Right cardiac atrium (tissue), 5 donors: Measurements from ENCODE around the gene LRP1. TPM values are rescaled to one million over a fixed set of nuclear protein-coding genes. Genes with fewer than 3 reads are reported as not detected.
A peak's percentile ranks its signal among the peaks of the same experiment; 100 is the strongest.

ENCODE experiments used
- ATAC-seq, 2 donors: fragments of 200-7000 bp; cut with Tn5 transposase; one replicate each; pipeline versions ENCODE4 v1.8.0 to v1.9.1; 2020; ENCODE audit warnings: moderate library complexity in 2 of 2, mild to moderate bottlenecking in 1 of 2
- DNase-seq, 3 donors: peaks; one replicate each; pipeline ENCODE4 v3.0.0-alpha.2; 2020
- H3K27ac ChIP-seq: one replicate; pipeline ENCODE4 v1.5.1; 2013; ENCODE audit warnings: mild to moderate bottlenecking, low read length, control low read depth, moderate library complexity
- H3K27me3 ChIP-seq: one replicate; pipeline ENCODE4 v1.6.1; 2013; ENCODE audit not compliant: control insufficient read depth, insufficient read depth
- H3K4me1 ChIP-seq: one replicate; pipeline ENCODE4 v1.6.1; 2013; ENCODE audit warnings: low read length; ENCODE audit not compliant: control insufficient read depth, insufficient read depth
- H3K4me3 ChIP-seq: one replicate; pipeline ENCODE4 v1.5.1; 2013; ENCODE audit warnings: low read length, control low read depth
- H3K9me3 ChIP-seq: one replicate; pipeline ENCODE4 v1.6.1; 2013; ENCODE audit warnings: low read length; ENCODE audit not compliant: control insufficient read depth
- whole genome bisulfite sequencing: extraction: QIAGEN DNeasy Blood & Tissue Kit; methylation state at CpG from one replicate; pipeline ENCODE4 v1.1.7; 2013; 5-methylcytosine and 5-hydroxymethylcytosine counted together
- intact Hi-C, 4 donors: fragments of 100-400 bp; cut with DNase I; formaldehyde crosslinking; loops; one replicate each; pipeline versions ENCODE4 v1.11.0 to v1.14.0; 2022 to 2023
- polyA plus RNA-seq: library from polyadenylated mRNA; stranded (reverse); fragments of 200-250 nt; gene quantifications from one replicate; pipeline ENCODE4 v1.2.3, GENCODE V29; 2013
- total RNA-seq, 4 donors: library from RNA; stranded (reverse); fragmentation: NEBNext Ultra II Directional; extraction: Animal tissue kit (Norgen Biotek cat#: 25700); gene quantifications; one replicate each; pipeline ENCODE4 v1.2.1, GENCODE V29; 2021
- donor health status: healthy with polysubstance abuse.
- donor health status: DM: no; HTN: yes; CAD: no.
- donor health status: DM: no; HTN: no; CAD: no.
- donor health status: DM: no; HTN: yes; CAD: no; lungs with severe emphysema.
- donor health status: DM: yes; HTN: yes; CAD: no.

Gene LRP1
- total and polyA plus RNA-seq, 5 donors: 55.0 to 181 (median 140) TPM

- ATAC-seq: no peak
Observed at GRCh38 chr12:57169046-57169795, 40.9 kb downstream of the LRP1 start.

GRCh38 chr12:57169969-57170368, 41.7 kb downstream of the LRP1 start:
- intact Hi-C loops: loop anchor here in 1 of 4 donors (10.0 kb wide), 1 partner anchor 95 kb away; the partner anchor contains the start of gene NEMP1
- Histone ChIP-seq H3K4me1 (no peaks in the 10 kb centered on the region), H3K27ac (no peak overlapping the region), H3K27me3 (no peaks in the 10 kb centered on the region), H3K9me3 (no peaks in the 10 kb centered on the region), H3K4me3 (no peak overlapping the region)
- ATAC-seq (no peak), DNase-seq (peak in 2 of 3 donors; percentile 37)
- WGBS: 56% methylated on average over 7 of the region's 7 CpGs

More at GRCh38 chr12:57169046-57169795, 40.9 kb downstream of the LRP1 start:
- H3K27me3 ChIP-seq: no peaks in the 10 kb centered on the region
- H3K4me3 ChIP-seq: no peak overlapping the region
- 86% methylated on average over 23 of the region's 23 CpGs for WGBS
- intact Hi-C loops: no loop called here
- no peak overlapping the region for H3K27ac ChIP-seq
- no peaks in the 10 kb centered on the region for H3K9me3 ChIP-seq
- H3K4me1 ChIP-seq: no peaks in the 10 kb centered on the region
- peak in 2 of 3 donors; percentile 41 to 54 for DNase-seq

- Histone ChIP-seq H3K27me3 (no peaks in the 10 kb centered on the region), H3K27ac (no peak overlapping the region), H3K4me1 (no peaks in the 10 kb centered on the region), H3K4me3 (no peak overlapping the region), H3K9me3 (no peaks in the 10 kb centered on the region)
- DNase-seq (no peak), ATAC-seq (no peak)
- 92% methylated on average over 1 of the region's 1 CpG for WGBS
- intact Hi-C loops: loop anchor here in 1 of 4 donors (10.0 kb wide), 1 partner anchor 96 kb away; the partner anchor contains the start of gene NEMP1
Observed at GRCh38 chr12:57170408-57170807, 42.1 kb downstream of the LRP1 start.

- Histone ChIP-seq H3K4me3 (no peak overlapping the region), H3K4me1 (no peaks in the 10 kb centered on the region), H3K9me3 (no peaks in the 10 kb centered on the region), H3K27ac (no peak overlapping the region), H3K27me3 (no peaks in the 10 kb centered on the region)
- intact Hi-C loops: loop anchor here in 1 of 4 donors (10.0 kb wide), 1 partner anchor 96 kb away; the partner anchor contains the start of gene NEMP1
- ATAC-seq (no peak), DNase-seq (no peak)
- 87% methylated on average over 4 of the region's 4 CpGs for WGBS
Observed at GRCh38 chr12:57170927-57171326, 42.6 kb downstream of the LRP1 start.

- 53% methylated on average over 4 of the region's 4 CpGs for WGBS
- H3K27me3 ChIP-seq: no peaks in the 10 kb centered on the region
- H3K4me1 ChIP-seq: no peaks in the 10 kb centered on the region
- DNase-seq (peak; percentile 50 to 69 (median 67)), ATAC-seq (peak in 1 of 2 donors; percentile 23)
- no peak overlapping the region for H3K4me3 ChIP-seq
- intact Hi-C loops: loop anchor here in 1 of 4 donors (10.0 kb wide), 1 partner anchor 97 kb away; the partner anchor contains the start of gene NEMP1
- no peaks in the 10 kb centered on the region for H3K9me3 ChIP-seq
- no peak overlapping the region for H3K27ac ChIP-seq
Observed at GRCh38 chr12:57171668-57172067, 43.4 kb downstream of the LRP1 start.

- Histone ChIP-seq H3K4me3 (no peak overlapping the region), H3K4me1 (no peaks in the 10 kb centered on the region), H3K27ac (no peak overlapping the region), H3K9me3 (no peaks in the 10 kb centered on the region), H3K27me3 (no peaks in the 10 kb centered on the region)
- DNase-seq: peak in 2 of 3 donors; percentile 62 to 71
- WGBS: 63% methylated on average over 11 of the region's 11 CpGs
- intact Hi-C loops: loop anchor here in 1 of 4 donors (10.0 kb wide), 1 partner anchor 98 kb away; the partner anchor contains the start of gene NEMP1
- ATAC-seq: peak; percentile 14 to 16
Observed at GRCh38 chr12:57173089-57173488, 44.8 kb downstream of the LRP1 start.

GRCh38 chr12:57173683-57174082, 45.4 kb downstream of the LRP1 start:
- H3K9me3 ChIP-seq: no peaks in the 10 kb centered on the region
- no peak overlapping the region for H3K4me3 ChIP-seq
- intact Hi-C loops: loop anchor here in 2 of 4 donors (2.0 to 10.0 kb wide), 2 partner anchors 49 to 99 kb away; partner anchors contain the start of gene NEMP1 (in 1 of the 2)
- H3K27ac ChIP-seq: no peak overlapping the region
- H3K4me1 ChIP-seq: no peaks in the 10 kb centered on the region
- WGBS: 85% methylated on average over 14 of the region's 14 CpGs
- no peaks in the 10 kb centered on the region for H3K27me3 ChIP-seq
- ATAC-seq (no peak), DNase-seq (peak in 2 of 3 donors; percentile 48 to 50)

GRCh38 chr12:57175428-57176138, 47.3 kb downstream of the LRP1 start:
- no peaks in the 10 kb centered on the region for H3K4me1 ChIP-seq
- peak; percentile 86 to 94 (median 93) for DNase-seq
- no peak overlapping the region for H3K4me3 ChIP-seq
- no peak overlapping the region for H3K27ac ChIP-seq
- H3K27me3 ChIP-seq: no peaks in the 10 kb centered on the region
- intact Hi-C loops: loop anchor here in 3 of 4 donors (2.0 to 10.0 kb wide), 3 partner anchors 51 to 101 kb away; partner anchors contain the start of gene NEMP1 (in 1 of the 3)
- 53% methylated on average over 29 of the region's 29 CpGs for WGBS
- ATAC-seq: peak; percentile 42 to 49
- no peaks in the 10 kb centered on the region for H3K9me3 ChIP-seq

- H3K27ac ChIP-seq: no peak overlapping the region
- DNase-seq: no peak
- H3K27me3 ChIP-seq: no peaks in the 10 kb centered on the region
- intact Hi-C loops: loop anchor here in 2 of 4 donors (5.0 to 10.0 kb wide), 2 partner anchors 54 to 101 kb away; partner anchors contain the start of gene NEMP1 (in 1 of the 2)
- no peak for ATAC-seq
- no peaks in the 10 kb centered on the region for H3K9me3 ChIP-seq
- no peak overlapping the region for H3K4me3 ChIP-seq
- WGBS: 88% methylated on average over 9 of the region's 9 CpGs
- H3K4me1 ChIP-seq: no peaks in the 10 kb centered on the region
Observed at GRCh38 chr12:57176139-57176477, 47.8 kb downstream of the LRP1 start.

- H3K27ac ChIP-seq: no peak overlapping the region
- no peaks in the 10 kb centered on the region for H3K27me3 ChIP-seq
- intact Hi-C loops: loop anchor here in 2 of 4 donors (5.0 to 10.0 kb wide), 2 partner anchors 55 to 102 kb away; partner anchors contain the start of gene NEMP1 (in 1 of the 2)
- no peaks in the 10 kb centered on the region for H3K9me3 ChIP-seq
- DNase-seq (peak in 1 of 3 donors; percentile 32), ATAC-seq (no peak)
- WGBS: 89% methylated on average over 9 of the region's 9 CpGs
- H3K4me1 ChIP-seq: no peaks in the 10 kb centered on the region
- no peak overlapping the region for H3K4me3 ChIP-seq
Observed at GRCh38 chr12:57176846-57177245, 48.6 kb downstream of the LRP1 start.
